ENCODE data around the gene PHLPP1. TPM values are rescaled to one million over a fixed set of nuclear protein-coding genes. Genes with fewer than 3 reads are reported as not detected.

PHLPP1 gene
- total RNA-seq, 5 donors from 2014 or later (not counting 1 experiment from before 2014, with no cell fraction given) = 6.9 to 11.5 (median 7.4) TPM

- no peaks in the 10 kb centered on the region for H3K9me3 Mint-ChIP-seq
- H3K27ac ChIP-seq (ENCODE audit: low read length) = no peak overlapping the region
- no peaks in the 10 kb centered on the region for H3K27me3 Mint-ChIP-seq
- no peak overlapping the region for H3K4me3 ChIP-seq (ENCODE audit: control insufficient read depth in 1 of 2, extremely low read depth in 1 of 2, low read length in 1 of 2)
- no peaks in the 10 kb centered on the region for H3K4me1 ChIP-seq (ENCODE audit: control insufficient read depth in 1 of 2, extremely low read depth in 1 of 2, insufficient read depth in 2 of 2, low read length in 2 of 2)
- peaks cover 9% of the 10 kb centered on the region for H3K36me3 Mint-ChIP-seq
- no peaks in the 10 kb centered on the region for H3K36me3 ChIP-seq (ENCODE audit: control insufficient read depth in 2 of 2, extremely low read depth in 1 of 2, insufficient read depth in 1 of 2, low read length in 1 of 2)
- H3K27ac Mint-ChIP-seq = peak overlapping the region in 1 of 2 donors; percentile 48
- CTCF ChIA-PET = interaction anchor here in 1 of 2 donors (0.7 kb wide), 1 partner anchor 977 kb away, joined by 4 read pairs; no protein-coding TSS in a partner anchor
- peaks cover 0 to 2% (median 0%) of the 10 kb centered on the region in 3 donors for H3K4me1 Mint-ChIP-seq
- ATAC-seq (replicated peaks in 1 of 4) (no peak), DNase-seq (no peak)
- POLR2A ChIA-PET = no interaction called here
- no peaks in the 10 kb centered on the region for H3K27me3 ChIP-seq (replicated peaks in 1 of 2; ENCODE audit: control insufficient read depth in 2 of 2, extremely low read depth in 1 of 2, insufficient read depth in 2 of 2, low read length in 1 of 2)
- no peaks in the 10 kb centered on the region for H3K9me3 ChIP-seq
- no peak overlapping the region for H3K4me3 Mint-ChIP-seq
- WGBS (ENCODE audit: insufficient coverage) = no CpG with 5 or more reads among the region's 3 CpGs
These were observed 112.8 kb downstream of the PHLPP1 start for GRCh38 chr18:62828091-62828640.

GRCh38 chr18:62828852-62829251 lies 113.5 kb downstream of the PHLPP1 start:
- peaks cover 9% of the 10 kb centered on the region for H3K36me3 Mint-ChIP-seq
- Histone ChIP-seq H3K36me3 (ENCODE audit: control insufficient read depth in 2 of 2, extremely low read depth in 1 of 2, insufficient read depth in 1 of 2, low read length in 1 of 2) (no peaks in the 10 kb centered on the region), H3K27ac (ENCODE audit: low read length) (no peak overlapping the region), H3K27me3 (replicated peaks in 1 of 2; ENCODE audit: control insufficient read depth in 2 of 2, extremely low read depth in 1 of 2, insufficient read depth in 2 of 2, low read length in 1 of 2) (no peaks in the 10 kb centered on the region), H3K4me1 (ENCODE audit: control insufficient read depth in 1 of 2, extremely low read depth in 1 of 2, insufficient read depth in 2 of 2, low read length in 2 of 2) (no peaks in the 10 kb centered on the region), H3K4me3 (ENCODE audit: control insufficient read depth in 1 of 2, extremely low read depth in 1 of 2, low read length in 1 of 2) (no peak overlapping the region), H3K9me3 (no peaks in the 10 kb centered on the region)
- H3K4me3 Mint-ChIP-seq = no peak overlapping the region
- 80% methylated on average over 1 of the region's 1 CpG for WGBS (ENCODE audit: insufficient coverage)
- no peaks in the 10 kb centered on the region for H3K9me3 Mint-ChIP-seq
- H3K27ac Mint-ChIP-seq = no peak overlapping the region
- DNase-seq (no peak), ATAC-seq (replicated peaks in 1 of 4) (no peak)
- H3K27me3 Mint-ChIP-seq = no peaks in the 10 kb centered on the region
- CTCF ChIA-PET = no interaction called here
- POLR2A ChIA-PET = no interaction called here
- H3K4me1 Mint-ChIP-seq = peaks cover 0 to 2% (median 0%) of the 10 kb centered on the region in 3 donors

GRCh38 chr18:62829936-62830335 lies 114.6 kb downstream of the PHLPP1 start:
- H3K4me3 Mint-ChIP-seq = no peak overlapping the region
- H3K4me1 ChIP-seq (ENCODE audit: control insufficient read depth in 1 of 2, extremely low read depth in 1 of 2, insufficient read depth in 2 of 2, low read length in 2 of 2) = no peaks in the 10 kb centered on the region
- peaks cover 0 to 2% (median 0%) of the 10 kb centered on the region in 3 donors for H3K4me1 Mint-ChIP-seq
- ChIA-PET POLR2A (no interaction called here), CTCF (no interaction called here)
- no peak overlapping the region for H3K4me3 ChIP-seq (ENCODE audit: control insufficient read depth in 1 of 2, extremely low read depth in 1 of 2, low read length in 1 of 2)
- ATAC-seq (replicated peaks in 1 of 4) = no peak
- H3K27me3 ChIP-seq (replicated peaks in 1 of 2; ENCODE audit: control insufficient read depth in 2 of 2, extremely low read depth in 1 of 2, insufficient read depth in 2 of 2, low read length in 1 of 2) = no peaks in the 10 kb centered on the region
- H3K9me3 ChIP-seq = no peaks in the 10 kb centered on the region
- peaks cover 9% of the 10 kb centered on the region for H3K36me3 Mint-ChIP-seq
- no peak overlapping the region for H3K27ac Mint-ChIP-seq
- 99% methylated on average over 6 of the region's 7 CpGs for WGBS (ENCODE audit: insufficient coverage)
- H3K9me3 Mint-ChIP-seq = no peaks in the 10 kb centered on the region
- no peak overlapping the region for H3K27ac ChIP-seq (ENCODE audit: low read length)
- DNase-seq = no peak
- no peaks in the 10 kb centered on the region for H3K27me3 Mint-ChIP-seq
- H3K36me3 ChIP-seq (ENCODE audit: control insufficient read depth in 2 of 2, extremely low read depth in 1 of 2, insufficient read depth in 1 of 2, low read length in 1 of 2) = no peaks in the 10 kb centered on the region

GRCh38 chr18:62832282-62832681 lies 116.9 kb downstream of the PHLPP1 start:
- ATAC-seq (replicated peaks in 1 of 4) (no peak), DNase-seq (no peak)
- Mint-ChIP-seq H3K27me3 (no peaks in the 10 kb centered on the region), H3K27ac (no peak overlapping the region), H3K4me1 (no peaks in the 10 kb centered on the region), H3K9me3 (no peaks in the 10 kb centered on the region), H3K4me3 (no peak overlapping the region), H3K36me3 (peaks cover 9% of the 10 kb centered on the region)
- H3K36me3 ChIP-seq (ENCODE audit: control insufficient read depth in 2 of 2, extremely low read depth in 1 of 2, insufficient read depth in 1 of 2, low read length in 1 of 2) = no peaks in the 10 kb centered on the region
- 70% methylated on average over 1 of the region's 2 CpGs for WGBS (ENCODE audit: insufficient coverage)
- H3K4me3 ChIP-seq (ENCODE audit: control insufficient read depth in 1 of 2, extremely low read depth in 1 of 2, low read length in 1 of 2) = no peak overlapping the region
- H3K4me1 ChIP-seq (ENCODE audit: control insufficient read depth in 1 of 2, extremely low read depth in 1 of 2, insufficient read depth in 2 of 2, low read length in 2 of 2) = no peaks in the 10 kb centered on the region
- ChIA-PET CTCF (no interaction called here), POLR2A (no interaction called here)
- H3K27ac ChIP-seq (ENCODE audit: low read length) = no peak overlapping the region
- no peaks in the 10 kb centered on the region for H3K9me3 ChIP-seq
- no peaks in the 10 kb centered on the region for H3K27me3 ChIP-seq (replicated peaks in 1 of 2; ENCODE audit: control insufficient read depth in 2 of 2, extremely low read depth in 1 of 2, insufficient read depth in 2 of 2, low read length in 1 of 2)

GRCh38 chr18:62833494-62833893 lies 118.2 kb downstream of the PHLPP1 start:
- H3K4me1 Mint-ChIP-seq = no peaks in the 10 kb centered on the region
- no CpG with 5 or more reads among the region's 1 CpG for WGBS (ENCODE audit: insufficient coverage)
- CTCF ChIA-PET = no interaction called here

GRCh38 chr18:62834715-62835114 lies 119.4 kb downstream of the PHLPP1 start:
- H3K4me3 ChIP-seq (ENCODE audit: control insufficient read depth in 1 of 2, extremely low read depth in 1 of 2, low read length in 1 of 2) = no peak overlapping the region
- H3K4me1 Mint-ChIP-seq = no peaks in the 10 kb centered on the region
- no peak overlapping the region for H3K27ac Mint-ChIP-seq
- H3K4me1 ChIP-seq (ENCODE audit: control insufficient read depth in 1 of 2, extremely low read depth in 1 of 2, insufficient read depth in 2 of 2, low read length in 2 of 2) = no peaks in the 10 kb centered on the region
- H3K27me3 Mint-ChIP-seq = no peaks in the 10 kb centered on the region
- DNase-seq (no peak), ATAC-seq (replicated peaks in 1 of 4) (no peak)
- no peaks in the 10 kb centered on the region for H3K9me3 Mint-ChIP-seq
- POLR2A ChIA-PET = no interaction called here
- WGBS (ENCODE audit: insufficient coverage) = 100% methylated on average over 1 of the region's 4 CpGs
- no peaks in the 10 kb centered on the region for H3K27me3 ChIP-seq (replicated peaks in 1 of 2; ENCODE audit: control insufficient read depth in 2 of 2, extremely low read depth in 1 of 2, insufficient read depth in 2 of 2, low read length in 1 of 2)
- no peak overlapping the region for H3K27ac ChIP-seq (ENCODE audit: low read length)
- CTCF ChIA-PET = interaction anchor here in 1 of 2 donors (0.6 kb wide), 1 partner anchor 22 kb away, joined by 5 read pairs; no protein-coding TSS in a partner anchor
- H3K36me3 Mint-ChIP-seq = peaks cover 9% of the 10 kb centered on the region
- H3K4me3 Mint-ChIP-seq = no peak overlapping the region
- H3K9me3 ChIP-seq = no peaks in the 10 kb centered on the region
- no peaks in the 10 kb centered on the region for H3K36me3 ChIP-seq (ENCODE audit: control insufficient read depth in 2 of 2, extremely low read depth in 1 of 2, insufficient read depth in 1 of 2, low read length in 1 of 2)

More at GRCh38 chr18:62833494-62833893, 118.2 kb downstream of the PHLPP1 start:
- H3K27ac Mint-ChIP-seq = no peak overlapping the region
- Histone ChIP-seq H3K27ac (ENCODE audit: low read length) (no peak overlapping the region), H3K9me3 (no peaks in the 10 kb centered on the region), H3K4me1 (ENCODE audit: control insufficient read depth in 1 of 2, extremely low read depth in 1 of 2, insufficient read depth in 2 of 2, low read length in 2 of 2) (no peaks in the 10 kb centered on the region), H3K4me3 (ENCODE audit: control insufficient read depth in 1 of 2, extremely low read depth in 1 of 2, low read length in 1 of 2) (no peak overlapping the region), H3K36me3 (ENCODE audit: control insufficient read depth in 2 of 2, extremely low read depth in 1 of 2, insufficient read depth in 1 of 2, low read length in 1 of 2) (no peaks in the 10 kb centered on the region), H3K27me3 (replicated peaks in 1 of 2; ENCODE audit: control insufficient read depth in 2 of 2, extremely low read depth in 1 of 2, insufficient read depth in 2 of 2, low read length in 1 of 2) (no peaks in the 10 kb centered on the region)
- H3K27me3 Mint-ChIP-seq = no peaks in the 10 kb centered on the region
- H3K36me3 Mint-ChIP-seq = peaks cover 9% of the 10 kb centered on the region
- no peak for DNase-seq
- POLR2A ChIA-PET = no interaction called here
- ATAC-seq (replicated peaks in 1 of 4) = no peak
- no peaks in the 10 kb centered on the region for H3K9me3 Mint-ChIP-seq
- no peak overlapping the region for H3K4me3 Mint-ChIP-seq

- Mint-ChIP-seq H3K9me3 (no peaks in the 10 kb centered on the region), H3K4me3 (no peak overlapping the region), H3K27me3 (no peaks in the 10 kb centered on the region), H3K27ac (no peak overlapping the region), H3K36me3 (peaks cover 5% of the 10 kb centered on the region), H3K4me1 (peaks cover 0 to 5% (median 0%) of the 10 kb centered on the region in 3 donors)
- ChIA-PET CTCF (no interaction called here), POLR2A (interaction anchor here in 1 of 2 donors (0.6 kb wide), 1 partner anchor 1826 kb away, joined by 6 read pairs; no protein-coding TSS in a partner anchor)
- Histone ChIP-seq H3K36me3 (ENCODE audit: control insufficient read depth in 2 of 2, extremely low read depth in 1 of 2, insufficient read depth in 1 of 2, low read length in 1 of 2) (no peaks in the 10 kb centered on the region), H3K27ac (ENCODE audit: low read length) (no peak overlapping the region), H3K9me3 (no peaks in the 10 kb centered on the region), H3K27me3 (replicated peaks in 1 of 2; ENCODE audit: control insufficient read depth in 2 of 2, extremely low read depth in 1 of 2, insufficient read depth in 2 of 2, low read length in 1 of 2) (no peaks in the 10 kb centered on the region), H3K4me1 (ENCODE audit: control insufficient read depth in 1 of 2, extremely low read depth in 1 of 2, insufficient read depth in 2 of 2, low read length in 2 of 2) (no peaks in the 10 kb centered on the region), H3K4me3 (ENCODE audit: control insufficient read depth in 1 of 2, extremely low read depth in 1 of 2, low read length in 1 of 2) (no peak overlapping the region)
- no CpG with 5 or more reads among the region's 5 CpGs for WGBS (ENCODE audit: insufficient coverage)
- DNase-seq = no peak
- no peak for ATAC-seq (replicated peaks in 1 of 4)
These were observed 121.7 kb downstream of the PHLPP1 start for GRCh38 chr18:62837011-62837410.
